Measurements from ENCODE around the gene OR8B4. TPM values are rescaled to one million over a fixed set of nuclear protein-coding genes. Genes with fewer than 3 reads are reported as not detected.
A peak's percentile ranks its signal among the peaks of the same experiment; 100 is the strongest.
"Not testable (repeated sequence)": the region's sequence is repeated elsewhere in the genome, so short reads cannot be mapped to it uniquely, and the experiment has no call there.

OR8B4 gene
- total RNA-seq, 1 experiment from 2014 or later: not detected

DNA sequence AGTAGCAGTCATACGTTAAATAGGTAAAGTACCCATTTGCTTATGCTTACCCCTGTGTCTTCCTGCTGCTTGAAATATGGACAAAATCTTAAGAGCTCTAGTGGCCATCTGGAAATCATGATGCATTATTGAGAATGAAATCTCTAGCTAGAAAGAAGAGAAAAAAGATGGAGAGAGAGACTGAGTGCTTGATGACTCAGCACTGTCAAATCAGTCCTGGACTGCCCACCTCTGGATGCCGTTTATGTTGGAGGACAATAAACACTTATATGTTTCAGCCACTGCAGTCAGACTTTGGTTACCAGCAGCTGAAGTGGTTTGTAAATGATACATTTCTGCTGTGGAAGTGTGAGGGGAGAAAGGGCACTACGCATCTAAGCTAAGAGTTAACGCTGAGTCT is 3.6 kb downstream of the OR8B4 start:
- DNase-seq (ENCODE audit: low spot score): no peak
- in situ Hi-C loops (cut with HindIII; ENCODE audit: low sequenced_read_pairs): no loop called here

GRCh38 chr11:124415356-124415923 is 9.2 kb downstream of the OR8B4 start:
- in situ Hi-C loops (cut with HindIII; ENCODE audit: low sequenced_read_pairs): no loop called here
- DNase-seq (ENCODE audit: low spot score): peak; percentile 12

DNA sequence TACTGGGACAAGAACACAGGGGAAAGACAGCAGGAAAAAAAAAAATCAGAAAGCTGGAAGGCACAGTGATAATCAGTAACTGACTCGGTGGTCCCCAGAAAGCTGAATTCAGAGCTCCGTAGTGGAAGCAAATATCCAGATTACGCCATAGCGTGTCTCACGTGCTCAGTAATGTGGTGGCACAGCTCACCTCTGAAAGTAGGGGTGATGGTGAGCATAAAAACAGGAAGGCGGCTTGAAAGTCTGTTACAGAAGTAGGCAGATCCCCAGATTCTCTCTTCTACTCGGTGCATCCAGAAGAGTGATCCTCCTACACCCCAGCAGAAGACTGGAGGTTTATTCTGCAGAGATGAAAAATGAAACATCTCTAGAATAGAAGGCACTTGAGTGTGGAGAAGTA is 14.8 kb downstream of the OR8B4 start:
- in situ Hi-C loops (cut with HindIII; ENCODE audit: low sequenced_read_pairs): no loop called here
- DNase-seq (ENCODE audit: low spot score): no peak

DNA sequence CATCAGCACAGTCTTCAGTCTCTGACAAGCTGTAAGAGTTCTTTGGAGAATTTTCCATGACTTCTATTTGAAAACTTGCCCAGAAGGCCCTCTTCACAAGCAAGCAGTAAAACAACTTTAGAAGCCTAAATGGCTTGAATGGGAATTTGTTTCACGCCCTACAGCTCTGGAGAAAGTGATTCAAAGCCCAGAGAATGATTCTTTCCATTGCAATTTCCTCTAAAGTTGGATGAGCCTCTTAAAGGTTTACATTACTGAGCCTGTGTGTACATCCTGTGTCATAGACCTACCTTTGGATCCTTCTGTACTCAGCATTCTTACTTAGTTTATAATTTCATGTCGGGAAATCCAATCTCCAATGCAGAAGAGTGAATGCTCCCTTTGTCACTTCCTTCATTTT is 19.1 kb downstream of the OR8B4 start:
- no peak for DNase-seq (ENCODE audit: low spot score)
- in situ Hi-C loops (cut with HindIII; ENCODE audit: low sequenced_read_pairs): no loop called here

DNA sequence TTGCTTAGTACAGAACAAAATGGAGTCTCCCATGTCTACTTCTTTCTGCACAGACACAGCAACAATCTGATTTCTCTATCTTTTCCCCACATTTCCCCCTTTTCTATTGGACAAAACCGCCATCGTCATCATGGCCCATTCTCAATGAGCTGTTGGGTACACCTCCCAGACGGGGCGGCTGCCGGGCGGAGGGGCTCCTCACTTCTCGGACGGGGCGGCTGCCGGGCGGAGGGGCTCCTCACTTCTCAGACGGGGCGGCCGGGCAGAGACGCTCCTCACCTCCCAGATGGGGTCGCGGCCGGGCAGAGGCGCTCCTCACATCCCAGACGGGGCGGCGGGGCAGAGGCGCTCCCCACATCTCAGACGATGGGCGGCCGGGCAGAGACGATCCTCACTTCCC is 21.5 kb downstream of the OR8B4 start:
- in situ Hi-C loops (cut with HindIII; ENCODE audit: low sequenced_read_pairs); DNase-seq (ENCODE audit: low spot score): not testable (repeated sequence)

- in situ Hi-C loops (cut with HindIII; ENCODE audit: low sequenced_read_pairs): no loop called here
These were observed 22.2 kb downstream of the OR8B4 start for GRCh38 chr11:124402326-124402922.

DNA sequence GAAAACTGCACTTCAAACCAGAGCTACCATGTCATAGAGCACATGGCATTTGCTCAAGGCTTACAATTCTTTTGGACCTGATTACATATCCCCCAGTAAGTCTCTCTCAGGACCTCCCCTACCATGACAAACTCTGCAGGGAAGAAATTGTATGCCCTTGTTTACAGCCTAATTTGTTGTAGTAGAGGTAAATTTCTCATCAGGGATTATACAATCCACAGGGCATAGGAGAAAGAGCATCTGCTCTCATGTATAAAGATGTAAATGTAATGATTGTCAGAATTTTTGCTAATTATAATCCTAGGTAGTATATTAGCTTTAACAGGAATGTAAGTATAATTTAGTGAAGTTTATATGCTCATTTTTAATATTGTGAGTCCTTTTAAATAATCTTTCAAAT is 25.7 kb downstream of the OR8B4 start, which contains the start of gene OR8B3:
TSS of gene OR8B3 (minus strand) at position 101 of the 400 bp plus-strand sequence. CDS start 1,673 bp downstream, outside the sequence.
- no peak for DNase-seq (ENCODE audit: low spot score)
- in situ Hi-C loops (cut with HindIII; ENCODE audit: low sequenced_read_pairs): no loop called here

More at GRCh38 chr11:124402326-124402922, 22.2 kb downstream of the OR8B4 start:
- DNase-seq (ENCODE audit: low spot score): peak; percentile 15

DNA sequence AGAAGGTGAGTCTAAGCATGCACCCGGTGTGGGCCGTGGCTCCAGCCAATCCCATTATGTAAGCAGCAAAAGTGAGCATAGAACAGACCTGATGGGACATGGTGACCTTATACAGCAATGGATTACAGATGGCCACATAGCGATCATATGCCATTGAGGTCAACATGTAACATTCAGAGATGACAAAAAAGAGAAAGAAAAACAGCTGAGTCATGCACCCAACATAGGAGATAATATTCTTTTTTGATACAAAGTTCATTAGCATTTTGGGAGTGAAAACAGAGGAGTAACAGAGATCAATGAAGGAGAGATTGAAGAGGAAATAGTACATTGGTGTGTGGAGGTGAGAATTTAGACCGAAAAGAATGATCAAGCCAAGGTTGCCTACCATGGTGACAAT is 27.8 kb downstream of the OR8B4 start:
- DNase-seq (ENCODE audit: low spot score); in situ Hi-C loops (cut with HindIII; ENCODE audit: low sequenced_read_pairs): not testable (repeated sequence)

GRCh38 chr11:124394408-124394807 is 30.3 kb downstream of the OR8B4 start:
- in situ Hi-C loops (cut with HindIII; ENCODE audit: low sequenced_read_pairs): no loop called here
- DNase-seq (ENCODE audit: low spot score): no peak

DNA sequence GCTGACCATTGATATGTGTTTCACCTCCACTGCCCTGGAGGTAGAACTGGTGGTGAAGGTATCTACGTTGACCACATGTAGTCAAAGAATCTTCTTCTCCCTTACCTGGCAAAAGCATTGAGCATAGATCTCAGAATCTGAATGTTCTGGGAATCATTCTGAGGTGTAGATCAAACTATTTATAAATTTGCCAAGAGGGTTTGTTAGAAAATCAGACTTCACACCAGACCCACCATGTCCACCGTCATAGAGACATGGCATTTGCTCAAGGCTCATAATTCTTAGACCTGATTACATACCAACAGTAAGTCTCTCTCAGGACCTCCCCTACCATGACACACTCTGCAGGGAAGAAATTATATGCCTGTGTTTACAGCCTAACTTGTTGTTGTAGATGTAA is 40.3 kb downstream of the OR8B4 start, which contains the start of gene OR8B2:
TSS of gene OR8B2 (minus strand) at position 101 of the 400 bp plus-strand sequence. CDS start 1,156 bp downstream, outside the sequence.
- DNase-seq (ENCODE audit: low spot score): no peak
- in situ Hi-C loops (cut with HindIII; ENCODE audit: low sequenced_read_pairs): no loop called here

DNA sequence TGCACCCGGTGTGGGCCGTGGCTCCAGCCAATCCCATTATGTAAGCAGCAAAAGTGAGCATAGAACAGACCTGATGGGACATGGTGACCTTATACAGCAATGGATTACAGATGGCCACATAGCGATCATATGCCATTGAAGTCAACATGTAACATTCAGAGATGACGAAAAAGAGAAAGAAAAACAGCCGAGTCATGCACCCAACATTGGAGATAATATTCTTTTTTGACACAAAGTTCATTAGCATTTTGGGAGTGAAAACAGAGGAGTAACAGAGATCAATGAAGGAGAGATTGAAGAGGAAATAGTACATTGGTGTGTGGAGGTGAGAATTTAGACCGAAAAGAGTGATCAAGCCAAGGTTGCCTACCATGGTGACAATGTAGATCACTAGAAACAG is 41.8 kb downstream of the OR8B4 start:
- in situ Hi-C loops (cut with HindIII; ENCODE audit: low sequenced_read_pairs); DNase-seq (ENCODE audit: low spot score): not testable (repeated sequence)

DNA sequence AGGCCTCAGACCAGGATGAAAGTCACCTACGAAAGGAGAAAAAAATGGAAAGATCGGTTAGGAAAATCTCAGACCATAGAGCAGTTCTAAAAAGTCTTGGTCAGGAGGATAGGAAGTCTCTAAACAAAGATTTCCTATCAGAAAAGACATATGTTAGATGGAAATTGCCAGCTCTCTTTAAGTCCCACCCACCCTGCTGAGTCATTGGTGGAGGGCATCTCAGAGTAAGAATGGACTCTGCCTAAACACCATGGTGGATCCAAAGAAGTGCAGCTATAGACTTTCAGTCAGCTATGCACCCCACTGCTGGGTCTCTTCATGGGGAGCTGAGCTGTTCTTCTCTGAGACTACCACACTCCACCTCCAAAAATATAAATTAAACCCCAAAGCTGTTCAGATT is 44.1 kb downstream of the OR8B4 start:
- in situ Hi-C loops (cut with HindIII; ENCODE audit: low sequenced_read_pairs): no loop called here
- no peak for DNase-seq (ENCODE audit: low spot score)

DNA sequence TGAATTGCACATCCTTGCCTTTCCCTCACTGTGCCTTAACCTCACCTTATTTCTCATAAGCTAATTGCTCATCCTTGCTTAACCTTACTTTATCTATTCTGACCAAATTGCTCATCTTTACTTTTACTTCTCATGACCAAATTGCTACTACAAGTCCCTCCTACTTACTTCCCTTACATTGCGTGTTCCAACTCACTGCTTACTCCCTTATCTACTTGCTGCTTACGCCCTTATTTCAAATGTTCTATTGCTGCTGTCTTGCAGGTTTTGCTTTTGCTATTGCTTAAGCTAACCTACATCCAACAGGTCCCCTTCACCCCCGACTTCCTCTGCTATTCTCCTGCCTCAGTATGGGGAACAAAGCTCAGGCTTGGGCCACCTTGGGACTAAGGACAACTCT is 48.4 kb downstream of the OR8B4 start:
- in situ Hi-C loops (cut with HindIII; ENCODE audit: low sequenced_read_pairs): no loop called here
- no peak for DNase-seq (ENCODE audit: low spot score)

Other genes starting within 250 kb of the OR8B4 start
- gene OR10D3, start 241.5 kb downstream of the OR8B4 start, total RNA-seq (2014; rRNA removed; shearing (Covaris generic)): not detected in 2 replicates
- not detected in 2 replicates for gene OR8G1, start 183.8 kb downstream of the OR8B4 start, total RNA-seq (2014; rRNA removed; shearing (Covaris generic))
- gene OR8G5, start 168.5 kb downstream of the OR8B4 start, total RNA-seq (2014; rRNA removed; shearing (Covaris generic)): not detected in 2 replicates
- gene OR8D1, start 110.9 kb downstream of the OR8B4 start, total RNA-seq (2014; rRNA removed; shearing (Covaris generic)): not detected in 2 replicates
- gene OR8D2, start 104.7 kb downstream of the OR8B4 start, total RNA-seq (2014; rRNA removed; shearing (Covaris generic)): not detected in 2 replicates
- gene OR8B2, start 40.4 kb downstream of the OR8B4 start, total RNA-seq (2014; rRNA removed; shearing (Covaris generic)): not detected in 2 replicates
- not detected in 2 replicates for gene OR8B3, start 25.8 kb downstream of the OR8B4 start, total RNA-seq (2014; rRNA removed; shearing (Covaris generic))
- not detected in 2 replicates for gene OR8B8, start 20.8 kb upstream of the OR8B4 start, total RNA-seq (2014; rRNA removed; shearing (Covaris generic))
- gene OR8B12, start 118.8 kb upstream of the OR8B4 start, total RNA-seq (2014; rRNA removed; shearing (Covaris generic)): not detected in 2 replicates
- not detected in 2 replicates for gene OR8A1, start 145.1 kb upstream of the OR8B4 start, total RNA-seq (2014; rRNA removed; shearing (Covaris generic))
- gene PANX3, start 186.6 kb upstream of the OR8B4 start, total RNA-seq (2014; rRNA removed; shearing (Covaris generic)): not detected in 2 replicates
- gene TBRG1, start 198.0 kb upstream of the OR8B4 start, total RNA-seq (2014; rRNA removed; shearing (Covaris generic)): 8.7 and 13.0 TPM in 2 replicates
- gene SIAE, start 248.9 kb upstream of the OR8B4 start, total RNA-seq (2014; rRNA removed; shearing (Covaris generic)): 3.8 and 5.9 TPM in 2 replicates
- gene SPA17, start 249.0 kb upstream of the OR8B4 start, total RNA-seq (2014; rRNA removed; shearing (Covaris generic)): 28.8 and 36.9 TPM in 2 replicates